Psoas muscle (tissue), 8 donors: ENCODE results near the gene FBXO42. TPM values are rescaled to one million over a fixed set of nuclear protein-coding genes. Genes with fewer than 3 reads are reported as not detected.

ENCODE experiments used
- ATAC-seq, 4 donors: fragments of 200-7000 bp; cut with Tn5 transposase; one replicate each; pipeline ENCODE4 v1.9.1; 2020; ENCODE audit warnings: moderate library complexity in 3 of 4, mild to moderate bottlenecking in 2 of 4
- DNase-seq, 2 donors: peaks; one replicate each; pipeline ENCODE4 v3.0.0-alpha.2; 2020
- H3K27ac ChIP-seq: fragments of 200-600 bp; one replicate; pipeline ENCODE4 v1.8.0; 2022
- H3K27me3 ChIP-seq, 3 donors: fragments of 200-600 bp in 1 of 3; one replicate each; pipeline versions ENCODE4 v1.6.1 to v1.8.0; 2013 to 2022; ENCODE audit warnings: low read length in 2 of 3, mild to moderate bottlenecking in 2 of 3, moderate library complexity in 1 of 3; ENCODE audit not compliant: insufficient read depth in 3 of 3
- H3K36me3 ChIP-seq, 2 donors: fragments of 200-600 bp in 1 of 2; one replicate each; pipeline versions ENCODE4 v1.6.1 to v1.8.0; 2013 to 2022; ENCODE audit warnings: low read depth in 1 of 2, mild to moderate bottlenecking in 1 of 2, moderate library complexity in 1 of 2; ENCODE audit not compliant: insufficient read depth in 1 of 2
- H3K4me1 ChIP-seq: fragments of 200-600 bp; one replicate; pipeline ENCODE4 v1.8.0; 2022
- H3K4me3 ChIP-seq: fragments of 200-600 bp; one replicate; pipeline ENCODE4 v1.8.0; 2022; ENCODE audit warnings: mild to moderate bottlenecking
- H3K9me3 ChIP-seq: fragments of 200-600 bp; one replicate; pipeline ENCODE4 v1.8.0; 2022
- CTCF ChIP-seq: fragments of 200-600 bp; IDR thresholded peaks from one replicate; pipeline ENCODE4 v1.8.0; 2022; ENCODE audit warnings: antibody characterized with exemption
- whole genome bisulfite sequencing, 3 donors: extraction: QIAGEN DNeasy Blood & Tissue Kit; methylation state at CpG; one replicate each; pipeline versions ENCODE4 v1.1.6 to v1.1.7; 2013; 5-methylcytosine and 5-hydroxymethylcytosine counted together
- intact Hi-C, 2 donors: fragments of 100-400 bp; cut with DNase I; formaldehyde crosslinking; loops; one replicate each; pipeline versions ENCODE4 v1.11.0 to v1.14.2; 2022
- polyA plus RNA-seq, 3 donors: library from polyadenylated mRNA; stranded (reverse); fragments of 200-250 nt; gene quantifications; one replicate each; pipeline ENCODE4 v1.2.3, GENCODE V29; 2013
- total RNA-seq, 4 donors: library from RNA; stranded (reverse); fragmentation: NEBNext Ultra II Directional in 2 of 4; extraction: Animal tissue kit (Norgen Biotek cat#: 25700) in 2 of 4; gene quantifications; one replicate each; pipeline versions ENCODE4 v1.2.1 to v1.2.4, GENCODE V29; 2021 to 2023
- donor health status: healthy with polysubstance abuse.
- donor health status: DM: no; HTN: no; CAD: no; lungs with moderate emphysema.
- donor health status: Bipolar disorder and iron deficiency.
- donor health status: healthy.
- donor health status: DM: yes; HTN: yes; CAD: no.
- donor health status: DM: no; HTN: no; CAD: no.
- donor health status: DM: no; HTN: no; CAD: no.
- donor health status: DM: yes; HTN: yes; CAD: no.

The FBXO42 gene
- total and polyA plus RNA-seq, 7 donors, result 7.4 to 26.6 (median 18.7) TPM

- 79 to 89% (median 82%) methylated on average over 5 of the region's 5 CpGs for WGBS, 3 donors
- no peak for ATAC-seq
- no peaks in the 10 kb centered on the region for H3K36me3 ChIP-seq
- no peak overlapping the region for H3K27ac ChIP-seq
- peaks cover 38% of the 10 kb centered on the region for H3K4me1 ChIP-seq
- no peaks in the 10 kb centered on the region for H3K9me3 ChIP-seq
- peak in 1 of 2 donors; percentile 8 for DNase-seq
- H3K27me3 ChIP-seq, result no peaks in the 10 kb centered on the region
- no peak for TF ChIP-seq CTCF
- intact Hi-C loops, result no loop called here
- H3K4me3 ChIP-seq, result no peak overlapping the region
These were observed 13.3 kb downstream of the FBXO42 start for GRCh38 chr1:16338961-16339360.

GRCh38 chr1:16334655-16335340 is 17.5 kb downstream of the FBXO42 start:
- H3K4me3 ChIP-seq, result no peak overlapping the region
- intact Hi-C loops, result no loop called here
- no peaks in the 10 kb centered on the region for H3K27me3 ChIP-seq
- H3K4me1 ChIP-seq, result peaks cover 22% of the 10 kb centered on the region
- no peaks in the 10 kb centered on the region for H3K36me3 ChIP-seq
- H3K9me3 ChIP-seq, result no peaks in the 10 kb centered on the region
- ATAC-seq (no peak), DNase-seq (peak in 1 of 2 donors; percentile 14)
- no peak overlapping the region for H3K27ac ChIP-seq
- TF ChIP-seq CTCF, result no peak
- WGBS, 3 donors, result 85 to 90% (median 88%) methylated on average over 7 of the region's 7 CpGs

GRCh38 chr1:16326833-16327404 is 25.4 kb downstream of the FBXO42 start:
- no peak for TF ChIP-seq CTCF
- DNase-seq (no peak), ATAC-seq (no peak)
- Histone ChIP-seq H3K27me3 (no peaks in the 10 kb centered on the region), H3K4me1 (peaks cover 27% of the 10 kb centered on the region), H3K9me3 (no peaks in the 10 kb centered on the region), H3K27ac (no peak overlapping the region), H3K4me3 (no peak overlapping the region), H3K36me3 (no peaks in the 10 kb centered on the region)
- WGBS, 3 donors, result 82 to 88% (median 82%) methylated on average over 5 of the region's 5 CpGs
- intact Hi-C loops, result no loop called here

- no peak for TF ChIP-seq CTCF
- Histone ChIP-seq H3K9me3 (no peaks in the 10 kb centered on the region), H3K27me3 (no peaks in the 10 kb centered on the region), H3K4me3 (peak overlapping the region; percentile 37), H3K36me3 (no peaks in the 10 kb centered on the region), H3K27ac (peak overlapping the region; percentile 62), H3K4me1 (peaks cover 41% of the 10 kb centered on the region)
- ATAC-seq (peak; percentile 88 to 94 (median 92)), DNase-seq (peak in 1 of 2 donors; percentile 19)
- WGBS, 3 donors, result 52 to 65% (median 57%) methylated on average over 6 of the region's 6 CpGs
- intact Hi-C loops, result loop anchor here in 1 of 2 donors (5.0 kb wide), 1 partner anchor 37 kb away; no protein-coding TSS in a partner anchor
These were observed 27.8 kb downstream of the FBXO42 start for GRCh38 chr1:16324456-16324890.
